NCI-H1436 treated with DMSO at 0.1 percent for 48 hours (cell line): Measurements from ENCODE around the gene TSPAN13.
"Not testable (repeated sequence)": the region's sequence is repeated elsewhere in the genome, so short reads cannot be mapped to it uniquely, and the experiment has no call there.

Experiments used
- DNase-seq: peaks from one replicate; lab custom pipeline; 2025; lab: John Stamatoyannopoulos, UW

TSPAN13 gene

GRCh38 chr7:16740996-16741395 lies 12.6 kb upstream of the TSPAN13 start:
- no peak for DNase-seq

- DNase-seq, result no peak
These were observed 11.9 kb upstream of the TSPAN13 start for GRCh38 chr7:16741676-16742075.

DNA sequence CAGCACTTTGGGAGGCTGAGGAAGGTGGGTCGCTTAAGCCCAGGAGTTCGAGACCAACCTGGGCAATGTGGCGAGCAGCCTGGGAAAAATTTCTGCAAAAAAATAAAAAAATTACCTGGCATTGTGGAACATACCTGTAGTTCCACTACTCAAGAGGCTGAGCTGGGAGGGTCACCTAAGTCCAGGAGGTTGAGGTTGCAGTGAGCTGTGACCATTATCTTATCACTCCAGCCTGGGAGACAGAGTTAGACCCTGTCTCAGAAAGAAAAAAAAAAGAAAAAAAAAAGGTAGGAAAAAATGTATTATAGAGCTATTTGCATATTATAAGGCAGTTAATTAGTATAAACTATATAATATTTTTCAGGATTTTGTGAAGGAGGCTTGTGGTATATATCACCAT lies 11.0 kb upstream of the TSPAN13 start:
- no peak for DNase-seq

- DNase-seq, result no peak
These were observed 10.3 kb upstream of the TSPAN13 start for GRCh38 chr7:16743236-16743635.

DNA sequence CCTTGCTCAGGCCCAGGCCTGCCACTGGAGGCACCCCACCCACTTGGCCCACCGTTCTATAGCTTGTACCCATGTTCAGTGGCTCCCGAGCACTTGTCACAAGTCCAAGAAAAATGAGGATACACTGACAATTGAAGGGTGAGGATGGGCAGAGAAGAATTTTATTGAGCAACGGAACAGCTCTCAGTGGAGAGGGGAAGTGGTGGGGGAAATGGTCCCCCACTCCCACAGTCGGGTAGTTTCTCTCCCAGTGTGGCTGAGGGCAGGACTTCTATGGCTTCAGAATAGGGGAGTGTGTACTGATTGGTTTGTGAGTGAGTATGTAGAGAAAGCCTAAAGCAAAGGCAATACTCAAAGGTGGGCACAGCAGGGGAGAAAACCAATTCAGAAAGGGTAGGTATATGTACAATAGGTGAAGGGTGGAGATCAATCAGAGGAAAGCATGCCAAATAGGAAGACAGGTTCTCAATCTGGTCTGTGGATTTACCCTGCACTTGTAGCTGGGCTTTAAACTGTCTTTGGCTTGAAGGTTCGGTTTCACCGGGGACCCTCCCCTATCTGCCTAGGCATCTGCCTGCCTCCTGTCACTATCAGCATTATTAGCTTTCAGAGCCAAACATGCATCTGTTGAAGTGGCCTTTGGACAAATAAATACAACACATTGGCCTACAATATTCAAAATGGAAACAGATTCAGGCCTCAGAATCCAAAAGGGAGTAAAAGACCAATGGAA lies 8.9 kb upstream of the TSPAN13 start:
- DNase-seq, result no peak

DNA sequence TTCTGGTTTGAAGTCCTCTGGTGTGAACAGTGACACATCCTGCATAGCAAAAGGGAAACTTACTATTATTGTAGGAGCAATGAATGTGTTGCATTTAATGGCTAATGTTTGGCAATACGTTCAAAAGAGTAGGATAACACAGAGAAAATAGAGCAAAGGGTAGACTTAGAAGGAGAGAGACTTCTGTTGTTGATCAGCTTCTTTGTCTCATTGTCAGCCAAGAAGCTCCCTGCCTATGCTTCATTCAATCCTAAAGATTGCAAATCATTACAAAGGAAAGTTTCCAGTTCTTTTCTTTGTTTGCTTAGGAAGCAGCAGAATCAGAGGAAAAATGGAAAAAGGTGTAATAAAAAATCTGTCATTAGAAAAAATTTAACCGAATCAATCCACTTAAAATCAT lies 7.9 kb upstream of the TSPAN13 start:
- no peak for DNase-seq

GRCh38 chr7:16747102-16747501 lies 6.5 kb upstream of the TSPAN13 start:
- no peak for DNase-seq

DNA sequence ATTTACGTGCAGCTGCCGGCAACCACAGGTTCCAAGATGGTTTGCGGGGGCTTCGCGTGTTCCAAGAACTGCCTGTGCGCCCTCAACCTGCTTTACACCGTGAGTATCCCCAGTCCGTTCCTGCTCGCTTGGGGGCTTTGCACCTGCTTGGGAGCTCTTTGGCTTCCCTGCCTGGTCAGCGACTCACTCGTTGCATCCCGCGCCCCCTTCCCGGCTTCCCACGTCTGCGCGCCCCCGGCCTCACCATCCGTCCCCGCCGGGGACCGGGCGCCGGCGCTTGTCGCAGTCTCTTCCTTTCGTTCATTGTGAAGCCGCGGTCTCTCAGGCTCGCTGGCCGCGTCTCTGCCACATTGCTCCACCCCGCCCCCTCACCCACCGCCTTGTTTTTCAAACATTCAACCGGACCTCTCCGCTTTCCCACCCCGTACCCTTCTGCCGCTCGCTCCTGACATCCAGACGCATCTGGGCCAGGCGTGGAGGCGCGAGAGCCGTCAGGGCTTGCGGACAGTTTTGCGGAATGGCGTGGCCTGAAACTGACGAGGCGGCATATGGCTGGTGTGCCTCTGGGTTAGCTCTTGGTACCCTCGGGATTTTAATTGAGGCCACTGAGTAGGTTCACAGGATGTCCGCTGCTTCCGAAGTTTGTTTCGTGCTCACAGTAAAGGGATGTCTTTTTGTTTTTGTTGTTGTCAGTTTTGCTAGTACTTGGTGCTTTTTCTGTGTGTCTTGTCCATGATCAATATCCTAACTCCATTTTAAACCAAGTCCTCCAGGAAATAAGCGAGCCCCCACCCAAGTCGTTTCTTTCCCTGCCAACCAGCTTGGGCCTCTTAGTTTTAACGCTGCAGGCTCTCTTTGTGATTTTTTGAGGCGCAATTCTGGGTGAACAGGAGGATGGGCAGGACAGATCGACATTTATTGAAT lies 639 bp downstream of the TSPAN13 start:
- DNase-seq, result no peak

- no peak for DNase-seq
These were observed 1.3 kb downstream of the TSPAN13 start for GRCh38 chr7:16754856-16755317.

DNA sequence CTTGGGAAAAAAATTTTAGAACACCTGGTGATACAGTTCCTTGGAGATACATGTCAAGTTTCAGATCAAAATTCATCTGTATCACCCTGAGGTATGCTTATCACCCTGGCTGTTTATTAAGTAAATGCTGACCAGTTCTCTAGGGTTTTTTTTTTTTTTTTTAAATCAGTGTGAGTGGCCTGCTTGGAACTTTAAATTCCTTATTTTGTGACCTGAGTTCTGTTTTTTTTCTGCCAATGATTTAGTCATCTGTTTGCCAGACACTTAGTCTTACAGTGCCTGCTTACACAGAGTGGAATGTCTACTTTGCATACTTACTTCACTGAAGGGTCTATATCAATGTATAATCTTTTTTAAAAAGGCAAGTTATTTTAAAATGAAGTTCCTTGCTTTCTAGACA lies 1.8 kb downstream of the TSPAN13 start:
- DNase-seq, result no peak

DNA sequence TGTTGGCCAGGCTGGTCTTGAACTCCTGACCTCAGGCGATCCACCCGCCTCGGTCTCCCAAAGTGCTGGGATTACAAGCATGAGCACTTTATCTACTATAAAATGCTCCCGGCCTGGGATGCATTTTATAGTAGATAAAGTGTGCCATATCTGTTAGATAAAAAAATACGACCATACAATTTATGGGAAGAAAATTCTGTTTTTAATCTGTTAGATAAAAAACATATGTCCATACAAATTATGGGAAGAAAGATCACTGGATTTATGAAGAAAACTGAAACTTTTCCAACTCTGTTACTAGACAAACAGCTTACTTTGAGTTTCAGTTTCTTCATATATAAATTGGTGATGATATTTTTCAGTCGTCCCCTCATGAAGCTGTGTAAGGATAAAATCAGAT lies 4.5 kb downstream of the TSPAN13 start:
- no peak for DNase-seq

GRCh38 chr7:16758631-16759611 lies 5.4 kb downstream of the TSPAN13 start:
- no peak for DNase-seq

- DNase-seq, result no peak
These were observed 6.3 kb downstream of the TSPAN13 start for GRCh38 chr7:16759840-16760239.

- no peak for DNase-seq
These were observed 8.6 kb downstream of the TSPAN13 start for GRCh38 chr7:16762177-16762576.

DNA sequence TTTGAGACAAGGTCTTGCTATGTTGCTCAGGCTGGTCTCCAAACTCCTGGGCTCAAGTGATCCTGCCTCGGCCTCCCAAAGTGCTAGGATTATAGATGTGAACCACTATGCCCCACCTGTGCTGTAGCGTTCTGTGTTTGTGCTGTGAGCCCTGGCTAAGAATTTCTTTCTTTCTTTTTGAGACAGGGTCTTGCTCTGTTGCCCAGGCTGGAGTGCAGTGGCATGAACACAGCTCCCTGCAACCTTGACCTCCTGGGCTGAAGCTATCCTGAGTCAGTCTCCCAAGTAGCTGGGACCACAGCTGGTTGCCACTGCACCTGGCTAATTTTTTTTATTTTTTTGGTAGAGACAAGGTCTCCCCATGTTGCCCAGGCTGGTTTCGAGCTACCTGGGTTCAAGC lies 11.4 kb downstream of the TSPAN13 start:
- no peak for DNase-seq

- no peak for DNase-seq
These were observed 11.9 kb downstream of the TSPAN13 start for GRCh38 chr7:16765436-16765859.

DNA sequence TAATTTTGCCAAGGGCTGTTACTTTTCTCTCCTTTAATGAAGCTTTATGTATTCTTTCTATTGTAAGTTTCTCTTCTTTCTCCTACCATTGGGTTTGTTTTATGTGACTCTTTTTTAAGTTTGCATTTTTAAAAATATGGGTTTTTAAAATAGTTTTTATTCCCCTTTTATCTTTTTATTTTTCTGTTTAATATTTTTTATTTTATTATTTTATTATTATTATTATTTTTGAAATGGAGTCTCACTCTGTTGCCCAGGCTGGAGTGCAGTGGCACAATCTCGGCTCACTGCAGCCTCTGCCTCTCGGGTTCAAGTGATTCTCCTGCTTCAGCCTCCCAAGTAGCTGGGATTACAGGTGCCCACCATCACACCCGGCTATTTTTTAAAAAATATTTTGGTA lies 16.4 kb downstream of the TSPAN13 start:
- DNase-seq, result not testable (repeated sequence)

DNA sequence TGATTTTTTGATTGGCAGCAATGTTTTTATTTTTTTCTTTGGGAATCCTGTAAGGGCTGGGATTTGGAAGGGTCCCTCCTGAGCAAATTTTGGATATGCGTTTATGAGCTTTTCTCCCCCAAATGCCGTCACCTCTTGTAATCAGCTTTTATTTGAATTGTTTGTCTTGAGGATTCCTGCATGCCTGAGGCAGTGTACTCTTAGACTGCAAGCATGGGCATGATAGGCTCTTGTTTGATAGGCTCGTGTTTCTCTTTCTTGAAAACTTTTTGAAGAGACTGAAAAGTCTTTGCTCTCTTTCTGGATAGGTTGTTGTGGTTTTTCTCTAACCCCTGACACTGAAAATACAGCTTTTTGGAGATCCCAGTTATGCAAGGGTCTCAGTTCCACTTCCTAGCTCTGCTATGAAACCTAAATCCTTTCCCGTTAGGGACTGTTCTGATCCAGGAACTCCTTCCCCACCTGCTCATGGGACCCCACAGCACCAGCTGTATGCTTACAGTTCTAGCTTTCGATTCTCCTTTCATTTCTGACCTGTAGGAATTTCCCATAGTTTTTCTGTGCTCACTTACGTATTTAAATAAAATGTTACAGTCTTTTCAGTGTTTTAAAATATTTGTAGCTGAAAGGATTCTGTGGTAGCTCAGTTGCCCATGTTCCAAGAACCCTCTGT lies 17.2 kb downstream of the TSPAN13 start:
- no peak for DNase-seq

GRCh38 chr7:16773326-16773725 lies 19.8 kb downstream of the TSPAN13 start:
- DNase-seq, result no peak

DNA sequence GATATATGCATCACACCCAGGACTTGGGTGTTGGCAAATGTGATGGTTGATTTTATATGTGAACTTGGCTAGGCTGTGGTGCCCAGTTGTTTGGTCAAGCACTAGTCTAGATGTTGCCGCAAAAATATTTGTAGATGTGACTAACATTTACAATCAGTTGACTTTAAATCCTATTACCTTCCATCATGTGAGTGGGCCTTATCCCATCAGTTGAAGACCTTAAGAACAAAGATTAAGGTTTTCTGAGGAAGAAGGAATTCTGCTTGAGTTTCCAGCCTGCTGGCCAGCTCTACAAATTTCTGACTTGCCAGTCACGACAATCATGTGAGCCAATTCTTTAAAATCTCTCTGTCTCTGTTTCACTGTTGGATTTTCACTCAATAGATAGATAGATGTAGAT lies 20.3 kb downstream of the TSPAN13 start:
- no peak for DNase-seq

DNA sequence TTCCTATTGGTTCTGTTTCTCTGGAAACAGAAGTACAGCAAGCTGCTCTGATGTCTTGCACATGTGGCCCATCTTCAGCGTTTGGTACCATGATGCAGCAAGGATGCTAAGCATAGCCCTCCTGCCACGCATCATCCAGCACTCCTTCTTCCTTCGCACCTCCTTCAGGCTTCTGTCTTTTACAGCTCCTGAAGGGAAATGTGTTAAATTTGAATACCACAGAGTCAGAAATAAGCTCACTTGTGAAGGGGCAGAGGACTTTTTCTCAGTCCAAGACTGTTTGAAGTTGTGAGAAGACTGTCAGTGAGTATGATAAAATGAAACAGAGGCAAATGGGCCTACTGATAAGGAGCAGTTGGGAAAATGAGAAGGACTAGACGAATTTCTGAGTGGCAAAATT lies 20.7 kb downstream of the TSPAN13 start:
- no peak for DNase-seq
